Brain microvascular endothelial cell (primary cell): ENCODE results near the gene B4GALT1.
"Not testable (repeated sequence)": the region's sequence is repeated elsewhere in the genome, so short reads cannot be mapped to it uniquely, and the experiment has no call there.

Experiments
- DNase-seq: peaks from one replicate; pipeline ENCODE4 v3.0.0-alpha.2; 2020
- H3K27ac ChIP-seq: fragments of 250-450 bp; sonication (Bioruptor Pico); 2 replicates; pipeline ENCODE4 v1.5.1; 2020; ENCODE audit warnings: mild to moderate bottlenecking, moderate library complexity
- H3K27me3 ChIP-seq: fragments of 250-450 bp; sonication (Bioruptor Pico); replicated peaks from 2 replicates; pipeline ENCODE4 v1.5.1; 2020; ENCODE audit warnings: mild to moderate bottlenecking
- H3K36me3 ChIP-seq: fragments of 250-450 bp; sonication (Bioruptor Pico); replicated peaks from 2 replicates; pipeline ENCODE4 v1.5.1; 2020; ENCODE audit warnings: mild to moderate bottlenecking
- H3K4me3 ChIP-seq: 2 replicates; pipeline ENCODE4 v1.5.1; 2011; ENCODE audit warnings: low read depth, mild to moderate bottlenecking, control low read depth, low read length, moderate library complexity
- CTCF ChIP-seq: IDR thresholded peaks from 2 replicates; pipeline ENCODE4 v1.5.1; 2011; ENCODE audit warnings: low read depth, mild to moderate bottlenecking, moderate library complexity, low read length, control low read depth, inconsistent platforms; ENCODE audit errors: missing control alignments
- in situ Hi-C: cut with HindIII; loops from 2 replicates; pipeline ENCODE4 v1.10.0; 2017; ENCODE audit warnings: low sequenced_read_pairs, low pct_ligation_motif_present

B4GALT1 gene

GRCh38 chr9:33166231-33167083, 679 bp downstream of the B4GALT1 start:
- DNase-seq, result no peak
- no peak for TF ChIP-seq CTCF
- Histone ChIP-seq H3K36me3 (peaks cover 6% of the 10 kb centered on the region), H3K27me3 (no peaks in the 10 kb centered on the region), H3K27ac (peak overlapping the region; percentile 89), H3K4me3 (peak overlapping the region; percentile 91)
- in situ Hi-C loops, result no loop called here

- peak; percentile 56 for DNase-seq
- no peaks in the 10 kb centered on the region for H3K27me3 ChIP-seq
- H3K4me3 ChIP-seq, result peak overlapping the region; percentile 91
- in situ Hi-C loops, result no loop called here
- H3K27ac ChIP-seq, result peak overlapping the region; percentile 89
- H3K36me3 ChIP-seq, result peaks cover 6% of the 10 kb centered on the region
- no peak for TF ChIP-seq CTCF
Observed at GRCh38 chr9:33165263-33166151, 1.6 kb downstream of the B4GALT1 start.

GRCh38 chr9:33164921-33165262, 2.2 kb downstream of the B4GALT1 start:
- DNase-seq, H3K27me3 ChIP-seq, in situ Hi-C loops, H3K36me3 ChIP-seq: not testable (repeated sequence)
- H3K4me3 ChIP-seq, result peak overlapping the region; percentile 91
- peak overlapping the region; percentile 89 for H3K27ac ChIP-seq

- DNase-seq, result no peak
- TF ChIP-seq CTCF, result no peak
- no peak overlapping the region for H3K4me3 ChIP-seq
- H3K27ac ChIP-seq, result no peak overlapping the region
- in situ Hi-C loops, result no loop called here
- peaks cover 6% of the 10 kb centered on the region for H3K36me3 ChIP-seq
- no peaks in the 10 kb centered on the region for H3K27me3 ChIP-seq
Observed at GRCh38 chr9:33164138-33164809, 2.9 kb downstream of the B4GALT1 start.

- Histone ChIP-seq H3K27ac (no peak overlapping the region), H3K27me3 (no peaks in the 10 kb centered on the region), H3K36me3 (peaks cover 6% of the 10 kb centered on the region), H3K4me3 (no peak overlapping the region)
- DNase-seq, result no peak
- in situ Hi-C loops, result no loop called here
- no peak for TF ChIP-seq CTCF
Observed at GRCh38 chr9:33163433-33164137, 3.6 kb downstream of the B4GALT1 start.
